ENCODE results near the gene EGFL8.

DNA sequence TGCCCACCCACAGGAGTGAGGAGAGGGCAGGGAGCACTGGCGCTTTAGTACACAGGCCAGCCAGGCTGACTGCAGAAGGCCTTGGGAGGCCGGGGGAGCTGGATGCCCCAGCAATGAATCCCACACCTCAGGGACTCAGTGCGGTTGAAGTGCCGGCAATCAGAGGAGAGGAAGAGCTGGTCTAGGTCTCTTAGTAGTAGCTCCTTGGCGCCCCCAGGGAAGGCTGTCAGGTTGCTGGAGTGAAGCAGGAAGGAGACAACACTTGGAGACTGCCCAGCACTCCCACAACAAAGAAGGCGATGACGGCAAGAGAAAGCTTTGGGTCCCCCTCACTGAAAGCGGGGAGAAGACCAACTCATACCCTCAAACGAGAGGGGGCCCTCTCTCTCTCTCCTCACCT is 46.9 kb upstream of the EGFL8 start:
- TF ChIP-seq, protein P1, sequence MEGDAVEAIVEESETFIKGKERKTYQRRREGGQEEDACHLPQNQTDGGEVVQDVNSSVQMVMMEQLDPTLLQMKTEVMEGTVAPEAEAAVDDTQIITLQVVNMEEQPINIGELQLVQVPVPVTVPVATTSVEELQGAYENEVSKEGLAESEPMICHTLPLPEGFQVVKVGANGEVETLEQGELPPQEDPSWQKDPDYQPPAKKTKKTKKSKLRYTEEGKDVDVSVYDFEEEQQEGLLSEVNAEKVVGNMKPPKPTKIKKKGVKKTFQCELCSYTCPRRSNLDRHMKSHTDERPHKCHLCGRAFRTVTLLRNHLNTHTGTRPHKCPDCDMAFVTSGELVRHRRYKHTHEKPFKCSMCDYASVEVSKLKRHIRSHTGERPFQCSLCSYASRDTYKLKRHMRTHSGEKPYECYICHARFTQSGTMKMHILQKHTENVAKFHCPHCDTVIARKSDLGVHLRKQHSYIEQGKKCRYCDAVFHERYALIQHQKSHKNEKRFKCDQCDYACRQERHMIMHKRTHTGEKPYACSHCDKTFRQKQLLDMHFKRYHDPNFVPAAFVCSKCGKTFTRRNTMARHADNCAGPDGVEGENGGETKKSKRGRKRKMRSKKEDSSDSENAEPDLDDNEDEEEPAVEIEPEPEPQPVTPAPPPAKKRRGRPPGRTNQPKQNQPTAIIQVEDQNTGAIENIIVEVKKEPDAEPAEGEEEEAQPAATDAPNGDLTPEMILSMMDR (IDR thresholded peaks at IDR 0.05) = no peak
- no peak for TF ChIP-seq POLR2A (IDR thresholded peaks at IDR 0.05)
